ENCODE data around the gene ABCC6.
"Not testable (repeated sequence)": the region's sequence is repeated elsewhere in the genome, so short reads cannot be mapped to it uniquely, and the experiment has no call there.

Gene ABCC6

DNA sequence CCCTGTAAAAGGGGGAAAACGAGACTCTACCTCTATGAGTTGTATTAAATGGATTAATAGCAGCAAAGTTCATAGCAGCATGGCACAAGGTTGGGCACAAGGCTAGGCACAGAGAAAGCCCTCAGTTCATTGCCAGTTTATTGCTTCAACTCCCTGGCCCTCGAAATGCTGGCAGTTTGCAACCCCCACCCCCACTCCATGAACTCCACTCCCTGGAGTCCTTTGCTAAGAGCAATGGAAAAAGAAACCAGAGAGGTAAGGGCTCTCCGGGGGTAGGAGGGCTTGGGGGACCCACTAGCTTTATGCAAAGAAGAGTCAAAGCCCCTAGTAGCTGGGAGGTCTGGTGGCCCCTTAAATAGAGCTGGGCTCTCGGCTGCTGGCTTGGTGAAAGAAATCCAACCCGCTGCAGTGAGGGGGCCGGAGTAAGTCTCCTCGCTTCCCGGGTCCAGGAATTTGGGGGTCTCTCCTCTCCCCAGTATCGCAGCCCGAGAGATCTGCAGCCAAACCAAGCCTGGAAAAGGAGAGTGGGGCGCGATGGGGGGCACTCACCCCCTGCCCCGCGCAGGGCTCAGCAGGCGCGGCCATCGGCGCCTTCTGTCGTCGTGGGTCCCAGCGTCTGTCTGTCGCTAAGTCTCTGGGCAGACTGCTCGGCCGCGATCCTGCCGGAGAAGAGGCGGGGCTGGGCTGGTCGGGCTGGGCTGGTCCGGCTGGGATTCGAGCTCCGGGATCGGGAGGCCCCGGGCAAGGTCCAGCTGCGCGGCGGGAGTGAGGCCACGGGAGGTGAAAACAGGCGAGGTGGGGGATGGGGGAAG is at the start of gene ABCC6:
Gene ABCC6 (minus strand): TSS at position 645 of the 812 bp plus-strand sequence. CDS start 60 bp downstream, at position 585.
- intact Hi-C loops (cut with DNase I); DNase-seq: not testable (repeated sequence)

DNA sequence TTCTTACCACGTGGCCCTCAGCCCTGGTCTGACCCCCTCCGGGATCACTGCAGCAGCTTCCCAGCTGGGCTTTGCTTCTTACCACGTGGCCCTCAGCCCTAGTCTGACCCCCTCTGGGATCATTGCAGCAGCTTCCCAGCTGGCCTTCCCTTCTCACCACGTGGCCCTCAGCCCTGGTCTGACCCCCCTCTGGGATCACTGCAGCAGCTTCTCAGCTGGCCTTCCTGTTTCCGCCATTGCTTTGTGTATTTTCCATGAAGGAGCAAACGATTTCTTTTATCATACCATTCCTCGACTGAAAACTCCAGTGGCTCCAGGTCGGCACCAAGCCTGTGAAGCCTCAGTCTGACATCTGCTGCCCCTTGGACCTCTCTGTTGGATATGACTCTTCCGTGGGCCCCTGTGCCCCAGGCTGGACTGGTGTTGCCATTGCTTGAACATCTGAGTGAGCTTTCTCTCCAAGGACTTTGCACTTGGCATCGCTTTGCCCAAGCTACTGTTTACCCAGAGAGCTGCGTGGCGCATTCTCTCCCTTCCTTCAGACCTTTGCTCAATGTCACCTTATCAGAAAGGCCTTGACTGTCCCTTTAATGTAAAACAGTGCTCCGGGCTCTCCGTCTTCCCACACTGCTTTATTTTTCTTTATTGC is 49.4 kb upstream of the ABCC6 start:
- intact Hi-C loops (cut with DNase I), result not testable (repeated sequence)

GRCh38 chr16:16271658-16272057 is 48.4 kb upstream of the ABCC6 start:
- DNase-seq; intact Hi-C loops (cut with DNase I): not testable (repeated sequence)

More for the DNA sequence above, 49.4 kb upstream of the ABCC6 start:
- DNase-seq, result not testable (repeated sequence)

DNA sequence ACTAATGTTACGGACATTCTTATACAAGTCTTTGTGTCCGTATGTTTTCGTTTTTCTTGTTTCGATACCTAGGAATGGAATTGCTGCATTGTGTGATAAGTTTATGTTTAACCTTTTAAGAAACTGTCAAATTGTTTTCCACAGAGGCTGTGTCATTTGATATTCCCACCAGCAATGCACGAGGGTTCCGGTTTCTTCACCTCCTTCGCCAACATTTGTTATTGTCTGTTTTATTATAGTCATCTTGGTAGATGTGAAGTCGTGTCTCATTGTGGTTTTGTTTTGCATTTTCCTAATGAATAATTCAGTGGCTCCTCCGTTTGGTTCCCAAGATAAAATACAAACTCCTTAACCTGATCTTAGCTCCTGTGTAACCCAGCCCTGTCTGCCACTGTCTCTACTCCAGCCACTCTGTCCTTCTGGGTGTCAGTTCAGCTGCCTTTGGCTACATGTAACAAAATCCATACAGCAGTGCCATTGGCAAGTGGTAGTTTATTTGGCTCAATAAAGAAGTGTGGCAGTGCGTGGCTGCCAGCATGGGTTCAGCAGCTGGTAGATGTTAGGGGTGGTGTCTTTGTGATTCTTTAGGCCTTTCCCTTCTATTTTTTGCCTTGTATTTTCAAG is 45.0 kb upstream of the ABCC6 start:
- intact Hi-C loops (cut with DNase I); DNase-seq: not testable (repeated sequence)

DNA sequence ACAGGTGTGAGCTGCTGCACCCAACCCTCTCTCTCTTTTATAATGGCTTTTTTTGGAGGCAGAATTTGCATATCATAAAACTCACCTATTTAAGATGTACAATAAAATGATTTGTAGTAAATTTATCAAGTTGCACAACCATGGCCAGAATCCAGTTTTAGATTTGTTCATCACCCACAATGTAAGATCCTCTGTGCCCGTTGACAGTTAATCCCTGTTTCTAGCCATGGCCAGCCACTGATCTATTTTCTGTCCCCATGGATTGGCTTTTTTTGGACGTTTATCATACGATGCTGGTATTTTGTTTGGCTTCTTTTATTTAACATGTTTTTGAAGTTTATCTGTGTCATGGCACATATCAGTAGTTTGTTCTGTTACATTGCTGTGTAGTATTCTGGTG is 44.4 kb upstream of the ABCC6 start:
- intact Hi-C loops (cut with DNase I); DNase-seq: not testable (repeated sequence)

DNA sequence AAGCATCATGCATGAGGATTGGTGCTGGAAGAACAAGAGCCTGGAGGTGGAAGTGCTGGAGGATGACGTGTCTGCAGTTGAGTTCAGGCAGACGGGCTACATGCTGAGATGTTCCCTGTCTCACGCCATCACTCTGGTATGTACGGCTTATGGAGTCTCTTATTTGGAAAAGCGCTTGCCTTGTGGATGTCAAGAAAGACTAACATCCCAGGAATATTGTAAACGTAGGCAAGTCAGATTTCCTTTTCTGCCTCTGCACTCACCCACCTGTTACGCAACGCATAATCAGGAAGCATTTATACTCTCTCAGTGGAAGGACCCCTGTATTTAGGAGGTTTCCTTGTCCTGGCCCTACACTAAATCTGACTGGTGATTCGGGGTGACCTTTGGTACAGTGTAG is 41.8 kb upstream of the ABCC6 start:
- intact Hi-C loops (cut with DNase I), result not testable (repeated sequence)
- DNase-seq, result peak in 8 of 42 donors; percentile 3 to 35 (median 10)

GRCh38 chr16:16263947-16264346 is 40.7 kb upstream of the ABCC6 start:
- DNase-seq; intact Hi-C loops (cut with DNase I): not testable (repeated sequence)

GRCh38 chr16:16262954-16263555 is 39.8 kb upstream of the ABCC6 start:
- DNase-seq; intact Hi-C loops (cut with DNase I): not testable (repeated sequence)

DNA sequence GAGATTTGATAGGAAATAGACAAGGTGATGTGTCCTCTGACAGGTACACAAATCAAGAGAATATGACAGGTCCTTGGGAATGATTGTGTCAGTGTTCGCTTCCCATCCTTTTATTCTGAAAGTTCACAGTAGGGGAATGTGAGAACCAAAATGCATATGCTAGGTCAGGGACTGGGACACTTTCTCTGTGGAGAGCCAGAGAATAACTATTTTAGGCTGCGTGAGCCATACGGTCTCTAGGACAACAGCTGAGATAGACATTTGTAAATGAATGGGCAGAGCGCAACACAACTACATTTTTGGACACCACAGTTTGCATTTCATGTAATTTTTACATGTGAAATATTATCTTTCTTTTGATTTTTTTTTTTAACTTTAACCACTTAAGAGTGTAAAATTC is 36.7 kb upstream of the ABCC6 start:
- intact Hi-C loops (cut with DNase I), result not testable (repeated sequence)

DNA sequence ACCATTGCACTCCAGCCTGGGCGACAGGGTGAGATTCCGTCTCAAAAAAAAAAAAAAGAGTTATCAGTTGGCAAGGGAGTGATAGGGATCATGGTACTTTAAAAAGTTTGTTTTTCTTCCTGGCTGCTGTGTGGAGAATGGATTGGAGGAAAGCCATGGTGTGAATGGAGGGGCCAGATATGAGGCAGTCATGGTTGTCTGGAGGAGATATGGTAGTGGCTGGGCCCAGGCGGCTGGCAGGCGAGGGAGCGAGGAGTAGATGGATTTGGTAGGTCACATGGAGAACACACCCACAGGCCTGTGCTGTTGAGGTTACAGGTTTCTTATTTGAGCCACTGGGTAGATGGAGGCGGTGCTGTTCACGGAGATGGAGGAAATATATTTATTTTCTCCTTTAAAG is 35.5 kb upstream of the ABCC6 start:
- DNase-seq, result peak in 5 of 42 donors; percentile 3 to 34 (median 13)
- intact Hi-C loops (cut with DNase I), result not testable (repeated sequence)

More for the DNA sequence above, 36.7 kb upstream of the ABCC6 start:
- not testable (repeated sequence) for DNase-seq

DNA sequence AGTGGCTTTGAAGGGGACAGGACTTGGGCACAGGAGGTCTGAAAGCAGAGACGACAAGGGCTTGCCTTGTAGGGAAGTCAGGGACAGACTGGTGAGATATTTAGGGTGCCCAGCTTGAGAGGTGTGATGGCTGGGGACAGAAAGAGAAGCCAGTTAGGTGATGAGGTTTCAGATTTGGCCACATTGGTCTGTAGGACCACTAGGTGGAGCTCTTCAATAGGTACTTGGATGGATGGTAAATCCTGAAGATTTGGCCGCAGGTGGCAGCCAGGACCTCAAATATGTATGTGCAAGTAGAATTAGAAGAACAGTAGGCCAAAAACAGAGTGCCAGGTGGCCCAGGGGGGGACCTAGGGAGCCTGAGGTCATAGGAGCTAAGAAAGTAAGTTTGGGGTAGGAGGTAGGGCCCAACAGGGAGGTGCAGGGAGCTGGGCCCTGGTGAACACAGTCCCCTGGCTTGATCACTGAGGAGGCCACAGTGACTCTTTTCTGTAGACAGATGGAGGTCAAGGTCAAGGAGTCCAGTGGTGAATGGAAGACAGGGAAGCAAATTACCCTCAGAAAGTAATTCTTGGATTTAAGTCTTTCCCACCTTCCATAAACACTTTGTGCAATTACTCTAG is 34.1 kb upstream of the ABCC6 start:
- DNase-seq, result peak in 2 of 42 donors; percentile 12 to 13

GRCh38 chr16:16252377-16252776 is 29.1 kb upstream of the ABCC6 start:
- DNase-seq; intact Hi-C loops (cut with DNase I): not testable (repeated sequence)

More for the DNA sequence above, 34.1 kb upstream of the ABCC6 start:
- intact Hi-C loops (cut with DNase I), result not testable (repeated sequence)

GRCh38 chr16:16249621-16250330 is 26.5 kb upstream of the ABCC6 start:
- intact Hi-C loops (cut with DNase I), result not testable (repeated sequence)

GRCh38 chr16:16247439-16247838 is 24.1 kb upstream of the ABCC6 start:
- intact Hi-C loops (cut with DNase I); DNase-seq: not testable (repeated sequence)

More at GRCh38 chr16:16249621-16250330, 26.5 kb upstream of the ABCC6 start:
- DNase-seq, result not testable (repeated sequence)

DNA sequence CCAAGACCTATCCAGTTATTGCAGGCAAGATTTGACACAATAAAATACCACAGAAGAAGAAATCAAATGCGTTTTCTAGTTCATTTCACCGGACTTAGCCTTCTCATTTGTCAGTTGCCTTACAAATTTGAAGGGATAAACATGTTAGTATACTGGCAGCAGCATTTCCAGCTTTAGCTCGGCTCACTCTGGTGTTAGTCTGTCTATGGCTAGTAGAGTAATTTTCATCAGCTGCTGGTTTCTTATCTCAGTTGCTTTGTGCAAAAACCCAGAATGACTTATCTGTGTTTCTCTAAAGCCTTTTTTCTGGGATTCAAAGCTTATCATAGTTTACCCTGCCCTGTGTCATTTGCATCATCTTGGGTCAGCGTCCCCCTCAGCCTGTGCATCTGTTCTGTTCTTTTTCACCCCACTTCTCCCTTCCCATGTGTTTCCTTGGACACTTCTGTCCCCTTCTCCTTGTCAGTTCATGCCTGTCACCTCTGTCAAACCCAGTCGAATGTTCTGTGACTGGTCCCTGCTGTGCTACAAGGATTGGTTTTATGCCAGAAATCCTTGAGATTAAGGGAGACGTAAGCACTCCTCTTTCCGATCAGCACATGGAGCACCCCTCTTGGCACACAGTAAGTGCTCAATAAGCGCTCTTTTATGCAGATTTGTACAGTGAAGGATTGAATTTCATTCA is 23.4 kb upstream of the ABCC6 start:
- DNase-seq; intact Hi-C loops (cut with DNase I): not testable (repeated sequence)

GRCh38 chr16:16243886-16244285 is 20.6 kb upstream of the ABCC6 start:
- DNase-seq; intact Hi-C loops (cut with DNase I): not testable (repeated sequence)

- DNase-seq; intact Hi-C loops (cut with DNase I): not testable (repeated sequence)
These were observed 17.4 kb upstream of the ABCC6 start for GRCh38 chr16:16240667-16241066.
